Tibial artery (tissue), 4 donors: ENCODE results near the gene OR1L8.
"Not testable (repeated sequence)": the region's sequence is repeated elsewhere in the genome, so short reads cannot be mapped to it uniquely, and the experiment has no call there.

Experiments used
- DNase-seq, 2 donors: peaks; one replicate each; pipeline ENCODE4 v3.0.0-alpha.2; 2019
- H3K27ac ChIP-seq, 2 donors: fragments of 200-600 bp; sonication (generic) in 1 of 2; 1 replicate in 1 of 2; 2 replicates in 1 of 2; pipeline ENCODE4 v1.5.1; 2018 to 2019; ENCODE audit warnings: mild to moderate bottlenecking in 1 of 2
- H3K27me3 ChIP-seq, 2 donors: fragments of 200-600 bp; sonication (generic) in 1 of 2; one replicate each; pipeline versions ENCODE4 v1.5.1 to v1.6.0; 2016 to 2019
- H3K36me3 ChIP-seq, 3 donors: fragments of 200-600 bp; sonication (generic) in 2 of 3; one replicate each; pipeline ENCODE4 v1.5.1; 2016 to 2019; ENCODE audit warnings: mild to moderate bottlenecking in 2 of 3
- H3K4me1 ChIP-seq, 4 donors: fragments of 200-600 bp; sonication (generic) in 2 of 4; 1 replicate in 3 of 4; 2 replicates in 1 of 4; pipeline ENCODE4 v1.5.1; 2016 to 2019
- H3K4me3 ChIP-seq, 2 donors: fragments of 200-600 bp; sonication (generic) in 1 of 2; 1 replicate in 1 of 2; 2 replicates in 1 of 2; pipeline ENCODE4 v1.5.1; 2018 to 2019; ENCODE audit warnings: mild to moderate bottlenecking in 2 of 2
- H3K9me3 ChIP-seq, 3 donors: fragments of 200-600 bp; sonication (generic) in 1 of 3; one replicate each; pipeline ENCODE4 v1.5.1; 2016 to 2019
- intact Hi-C: fragments of 100-400 bp; cut with DNase I; formaldehyde crosslinking; loops from one replicate; pipeline ENCODE4 v1.15.0; 2023; ENCODE audit warnings: low total_unique reads
- TF ChIP-seq, protein P1 (sequence below), 2 experiments: fragments of 200-600 bp in 1 of 2; fragments of 450-650 bp in 1 of 2; IDR thresholded peaks; one replicate each; pipeline ENCODE4 v1.5.1; 2017 to 2019; ENCODE audit warnings: antibody characterized with exemption in 2 of 2, mild to moderate bottlenecking in 1 of 2, moderate library complexity in 1 of 2

The OR1L8 gene

GRCh38 chr9:122561446-122561845, 21.7 kb downstream of the OR1L8 start:
- intact Hi-C loops = no loop called here
- TF ChIP-seq, protein P1, sequence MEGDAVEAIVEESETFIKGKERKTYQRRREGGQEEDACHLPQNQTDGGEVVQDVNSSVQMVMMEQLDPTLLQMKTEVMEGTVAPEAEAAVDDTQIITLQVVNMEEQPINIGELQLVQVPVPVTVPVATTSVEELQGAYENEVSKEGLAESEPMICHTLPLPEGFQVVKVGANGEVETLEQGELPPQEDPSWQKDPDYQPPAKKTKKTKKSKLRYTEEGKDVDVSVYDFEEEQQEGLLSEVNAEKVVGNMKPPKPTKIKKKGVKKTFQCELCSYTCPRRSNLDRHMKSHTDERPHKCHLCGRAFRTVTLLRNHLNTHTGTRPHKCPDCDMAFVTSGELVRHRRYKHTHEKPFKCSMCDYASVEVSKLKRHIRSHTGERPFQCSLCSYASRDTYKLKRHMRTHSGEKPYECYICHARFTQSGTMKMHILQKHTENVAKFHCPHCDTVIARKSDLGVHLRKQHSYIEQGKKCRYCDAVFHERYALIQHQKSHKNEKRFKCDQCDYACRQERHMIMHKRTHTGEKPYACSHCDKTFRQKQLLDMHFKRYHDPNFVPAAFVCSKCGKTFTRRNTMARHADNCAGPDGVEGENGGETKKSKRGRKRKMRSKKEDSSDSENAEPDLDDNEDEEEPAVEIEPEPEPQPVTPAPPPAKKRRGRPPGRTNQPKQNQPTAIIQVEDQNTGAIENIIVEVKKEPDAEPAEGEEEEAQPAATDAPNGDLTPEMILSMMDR (IDR thresholded peaks at IDR 0.05) = no peak
- H3K9me3 ChIP-seq = peaks cover 0 to 8% (median 6%) of the 10 kb centered on the region in 3 donors
- no peaks in the 10 kb centered on the region for H3K27me3 ChIP-seq
- no peak overlapping the region for H3K4me3 ChIP-seq
- H3K4me1 ChIP-seq = no peaks in the 10 kb centered on the region
- no peak overlapping the region for H3K27ac ChIP-seq
- DNase-seq = no peak
- H3K36me3 ChIP-seq = no peaks in the 10 kb centered on the region

DNA sequence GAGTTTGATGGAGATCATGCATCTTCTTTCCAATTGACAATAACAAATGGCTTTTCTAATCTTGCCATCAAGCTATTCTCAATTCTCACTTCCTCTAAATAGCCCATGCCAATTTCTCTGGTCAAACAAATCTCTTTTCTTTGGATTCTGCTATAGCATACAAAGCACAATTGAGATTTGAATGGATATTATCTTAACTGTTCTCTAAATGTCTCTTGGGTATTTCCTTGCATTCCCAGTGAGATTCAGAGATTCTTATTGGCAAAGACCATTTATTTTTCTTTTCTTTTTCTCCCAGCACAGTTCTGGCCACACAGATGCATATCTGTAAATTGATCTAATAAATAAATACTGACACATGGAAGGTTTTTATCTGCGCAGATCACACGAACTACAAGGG, 30.4 kb downstream of the OR1L8 start, which contains the start of gene OR1N2:
OR1N2 (plus strand) TSS at position 301 of the 400 bp plus-strand sequence. CDS start 100 bp downstream, outside the sequence.
- DNase-seq = no peak
- TF ChIP-seq, protein P1 (IDR thresholded peaks at IDR 0.05) = no peak
- H3K27ac ChIP-seq = no peak within 1 kb of the TSS
- intact Hi-C loops = no loop called here
- no peaks in the 10 kb centered on the region for H3K36me3 ChIP-seq
- no peaks in the 10 kb centered on the region for H3K27me3 ChIP-seq
- H3K9me3 ChIP-seq = peaks cover 0 to 7% (median 0%) of the 10 kb centered on the region in 3 donors
- H3K4me1 ChIP-seq = no peaks in the 10 kb centered on the region
- H3K4me3 ChIP-seq = no peak within 1 kb of the TSS

- Histone ChIP-seq H3K4me1 (no peaks in the 10 kb centered on the region), H3K9me3 (peaks cover 0 to 7% (median 0%) of the 10 kb centered on the region in 3 donors), H3K27ac (no peak overlapping the region), H3K4me3 (no peak overlapping the region), H3K36me3 (no peaks in the 10 kb centered on the region), H3K27me3 (no peaks in the 10 kb centered on the region)
- TF ChIP-seq, protein P1 (IDR thresholded peaks at IDR 0.05) = no peak
- DNase-seq = no peak
- intact Hi-C loops = no loop called here
These were observed 31.8 kb downstream of the OR1L8 start for GRCh38 chr9:122551371-122551770.

DNA sequence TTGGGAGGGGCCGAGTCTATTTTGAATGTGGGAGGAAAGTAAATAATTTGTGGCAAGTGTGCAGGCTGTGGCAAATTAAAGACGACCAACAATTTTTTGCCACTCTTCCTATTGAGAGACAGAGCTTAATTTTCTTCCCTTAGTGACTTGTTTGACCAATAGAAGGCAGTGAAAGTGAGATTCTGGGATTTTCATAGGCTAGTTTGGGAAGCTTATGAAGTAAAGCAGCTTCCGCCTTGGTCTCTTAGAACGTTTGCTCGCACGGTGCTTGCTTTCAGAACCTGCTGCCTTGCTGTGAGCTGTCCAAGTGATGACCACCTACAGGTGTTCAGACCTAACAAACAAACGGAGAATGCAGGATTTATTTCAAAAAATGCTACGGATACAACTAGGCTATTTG, 37.0 kb downstream of the OR1L8 start:
- no peak overlapping the region for H3K4me3 ChIP-seq
- H3K27me3 ChIP-seq = no peaks in the 10 kb centered on the region
- intact Hi-C loops = no loop called here
- H3K9me3 ChIP-seq = peaks cover 0 to 7% (median 0%) of the 10 kb centered on the region in 3 donors
- H3K27ac ChIP-seq = no peak overlapping the region
- H3K4me1 ChIP-seq = no peaks in the 10 kb centered on the region
- H3K36me3 ChIP-seq = no peaks in the 10 kb centered on the region
- TF ChIP-seq, protein P1 (IDR thresholded peaks at IDR 0.05) = no peak
- DNase-seq = no peak

DNA sequence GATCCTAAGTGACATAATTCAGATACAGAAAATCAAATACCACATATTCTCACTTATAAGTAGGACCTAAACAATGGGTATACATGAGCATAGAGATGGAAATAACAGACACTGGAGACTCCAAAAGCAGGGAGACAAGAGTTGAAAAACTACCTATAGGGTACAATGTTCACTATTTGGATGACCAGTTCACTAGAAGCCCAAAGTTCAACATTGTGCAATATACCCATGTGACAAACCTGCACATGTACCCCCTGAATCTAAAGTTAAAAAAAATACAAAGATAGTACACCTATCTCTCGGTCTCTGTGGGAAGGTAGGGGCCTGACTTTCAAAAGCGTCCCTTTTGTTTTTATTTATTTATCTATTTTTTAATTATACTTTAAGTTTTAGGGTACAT, 44.4 kb downstream of the OR1L8 start:
- Histone ChIP-seq H3K9me3 (no peaks in the 10 kb centered on the region), H3K27me3 (no peaks in the 10 kb centered on the region), H3K36me3 (no peaks in the 10 kb centered on the region), H3K27ac (no peak overlapping the region), H3K4me1 (no peaks in the 10 kb centered on the region), H3K4me3 (no peak overlapping the region)
- intact Hi-C loops = no loop called here
- TF ChIP-seq, protein P1 (IDR thresholded peaks at IDR 0.05) = no peak
- DNase-seq = no peak

DNA sequence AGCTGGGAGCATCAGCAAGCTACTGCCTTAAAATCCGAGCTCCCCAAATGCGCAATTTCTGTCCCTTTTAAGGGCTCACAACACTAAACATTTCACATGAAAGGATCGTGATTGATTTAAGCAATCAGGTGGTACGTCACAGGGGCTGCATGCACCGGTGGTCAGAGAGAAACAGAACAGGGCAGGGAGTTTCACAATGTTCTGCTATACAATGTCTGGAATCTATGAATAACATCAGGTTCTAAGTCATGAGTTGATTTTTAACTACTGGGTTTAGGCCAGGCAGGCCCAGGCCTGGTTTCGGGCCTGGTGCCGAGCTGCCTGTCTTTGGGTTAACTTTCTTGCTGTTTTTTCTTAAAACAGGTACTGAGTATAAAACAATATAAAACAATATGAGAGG, 46.1 kb downstream of the OR1L8 start:
- H3K27ac ChIP-seq, H3K4me1 ChIP-seq, DNase-seq, H3K36me3 ChIP-seq, H3K27me3 ChIP-seq, intact Hi-C loops, H3K9me3 ChIP-seq, H3K4me3 ChIP-seq: not testable (repeated sequence)
